Activated T-helper 1 cell treated with anti-CD3 and anti-CD28 coated beads, Interleukin-12 subunit alpha, Interleukin-12 subunit beta, Interleukin-2, Interleukin-4 antibody, amounts not matched to agents 30 ng/mL and 10 ng/mL and 1 ng/mL, durations not matched to agents 14 hours and 24 hours and 36 hours (primary cell): ENCODE measurements around the gene CCSER1. TPM values are rescaled to one million over a fixed set of nuclear protein-coding genes. Genes with fewer than 3 reads are reported as not detected.

Source experiments
- DNase-seq: peaks from one replicate; pipeline ENCODE4 v3.0.0; 2021; ENCODE audit warnings: low spot score
- H3K27ac Mint-ChIP-seq: one replicate; pipeline ENCODE4 v1.8.0; 2021; ENCODE audit warnings: mild to moderate bottlenecking, mixed read lengths
- H3K27me3 Mint-ChIP-seq: one replicate; pipeline ENCODE4 v1.8.0; 2022; ENCODE audit warnings: mild to moderate bottlenecking, moderate library complexity, mixed read lengths; ENCODE audit not compliant: insufficient read depth
- H3K36me3 Mint-ChIP-seq: one replicate; pipeline ENCODE4 v1.8.0; 2021; ENCODE audit warnings: low read depth, mixed read lengths
- H3K4me1 Mint-ChIP-seq: one replicate; pipeline ENCODE4 v1.8.0; 2021; ENCODE audit warnings: low read depth, mixed read lengths
- H3K4me3 Mint-ChIP-seq: one replicate; pipeline ENCODE4 v1.8.0; 2021; ENCODE audit warnings: mild to moderate bottlenecking, moderate library complexity, mixed read lengths
- H3K9me3 Mint-ChIP-seq: one replicate; pipeline ENCODE4 v1.8.0; 2021; ENCODE audit warnings: mixed read lengths
- intact Hi-C: fragments of 100-400 bp; cut with micrococcal nuclease; formaldehyde crosslinking; loops from one replicate; pipeline ENCODE4 v1.15.1; 2024
- total RNA-seq: library from RNA; stranded (reverse); gene quantifications from 2 replicates; pipeline ENCODE4 v1.2.3, GENCODE V29; 2022

Gene CCSER1
- not detected in 2 replicates for total RNA-seq

GRCh38 chr4:90127223-90127705, at the start of gene CCSER1:
Gene CCSER1 (plus strand): TSS chr4:90127394.
- Mint-ChIP-seq H3K9me3 (no peaks in the 10 kb centered on the region), H3K4me1 (peaks cover 20% of the 10 kb centered on the region), H3K27ac (no peak within 1 kb of the TSS), H3K27me3 (peaks cover 38% of the 10 kb centered on the region), H3K4me3 (peak within 1 kb of the TSS; percentile 61), H3K36me3 (peaks cover 1% of the 10 kb centered on the region)
- intact Hi-C loops: no loop called here
- no peak for DNase-seq

- intact Hi-C loops: no loop called here
- no peak for DNase-seq
- no peaks in the 10 kb centered on the region for H3K9me3 Mint-ChIP-seq
- no peaks in the 10 kb centered on the region for H3K36me3 Mint-ChIP-seq
- no peak overlapping the region for H3K4me3 Mint-ChIP-seq
- no peaks in the 10 kb centered on the region for H3K4me1 Mint-ChIP-seq
- no peak overlapping the region for H3K27ac Mint-ChIP-seq
- no peaks in the 10 kb centered on the region for H3K27me3 Mint-ChIP-seq
Measured at GRCh38 chr4:90078440-90078839, 48.8 kb upstream of the CCSER1 start.

GRCh38 chr4:90080116-90080515, 47.1 kb upstream of the CCSER1 start:
- Mint-ChIP-seq H3K9me3 (no peaks in the 10 kb centered on the region), H3K4me3 (no peak overlapping the region), H3K36me3 (no peaks in the 10 kb centered on the region), H3K4me1 (no peaks in the 10 kb centered on the region), H3K27me3 (no peaks in the 10 kb centered on the region), H3K27ac (no peak overlapping the region)
- intact Hi-C loops: no loop called here
- DNase-seq: no peak

GRCh38 chr4:90081432-90082144, 45.6 kb upstream of the CCSER1 start:
- intact Hi-C loops: no loop called here
- Mint-ChIP-seq H3K4me3 (no peak overlapping the region), H3K9me3 (no peaks in the 10 kb centered on the region), H3K4me1 (no peaks in the 10 kb centered on the region), H3K36me3 (no peaks in the 10 kb centered on the region), H3K27ac (no peak overlapping the region), H3K27me3 (no peaks in the 10 kb centered on the region)
- no peak for DNase-seq

DNA sequence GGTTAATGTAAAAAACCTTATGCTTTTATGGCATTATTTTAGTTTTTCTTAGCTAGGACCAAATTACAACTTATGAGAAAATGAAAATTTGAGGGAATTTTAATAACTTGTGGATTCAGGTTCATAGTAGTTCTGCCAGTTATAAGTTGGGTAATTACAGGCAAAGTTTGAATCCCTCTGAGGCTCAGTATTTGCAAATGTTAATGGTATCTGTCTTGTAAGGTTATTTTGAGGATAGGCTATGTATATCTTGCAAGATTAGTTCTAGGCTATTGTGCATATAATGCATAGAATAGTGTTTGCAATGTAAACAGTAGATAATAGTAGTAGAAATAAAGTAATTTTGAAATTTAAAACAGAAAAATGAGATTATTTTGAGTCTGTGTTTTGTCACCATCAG, 44.7 kb upstream of the CCSER1 start:
- Mint-ChIP-seq H3K36me3 (no peaks in the 10 kb centered on the region), H3K27ac (no peak overlapping the region), H3K27me3 (no peaks in the 10 kb centered on the region), H3K4me1 (no peaks in the 10 kb centered on the region), H3K9me3 (no peaks in the 10 kb centered on the region), H3K4me3 (no peak overlapping the region)
- no peak for DNase-seq
- intact Hi-C loops: no loop called here

- no peaks in the 10 kb centered on the region for H3K9me3 Mint-ChIP-seq
- H3K4me1 Mint-ChIP-seq: no peaks in the 10 kb centered on the region
- H3K27me3 Mint-ChIP-seq: no peaks in the 10 kb centered on the region
- no peak overlapping the region for H3K27ac Mint-ChIP-seq
- no peak overlapping the region for H3K4me3 Mint-ChIP-seq
- intact Hi-C loops: no loop called here
- H3K36me3 Mint-ChIP-seq: no peaks in the 10 kb centered on the region
- DNase-seq: no peak
Measured at GRCh38 chr4:90084277-90084966, 42.8 kb upstream of the CCSER1 start.

DNA sequence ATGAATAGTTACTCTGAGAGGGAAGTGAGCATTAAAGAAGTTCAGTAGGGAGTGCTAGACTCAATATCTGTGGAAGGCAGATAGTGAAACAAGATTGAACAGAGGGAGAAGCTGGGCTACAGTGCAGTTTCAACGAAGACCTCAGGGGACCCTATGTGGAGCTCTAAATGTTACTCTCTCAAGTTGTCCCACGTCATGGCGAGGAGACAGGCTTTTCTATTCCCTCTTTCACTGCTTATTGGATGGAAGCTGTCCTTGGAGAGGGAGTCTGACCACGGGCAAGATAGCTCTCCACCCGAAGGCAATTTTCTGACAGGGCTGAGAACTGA, 42.3 kb upstream of the CCSER1 start:
- intact Hi-C loops: no loop called here

GRCh38 chr4:90093526-90093925, 33.7 kb upstream of the CCSER1 start:
- Mint-ChIP-seq H3K36me3 (no peaks in the 10 kb centered on the region), H3K4me1 (no peaks in the 10 kb centered on the region), H3K27ac (no peak overlapping the region), H3K9me3 (no peaks in the 10 kb centered on the region), H3K27me3 (no peaks in the 10 kb centered on the region), H3K4me3 (no peak overlapping the region)
- DNase-seq: no peak
- intact Hi-C loops: no loop called here

More for the DNA sequence above, 42.3 kb upstream of the CCSER1 start:
- Mint-ChIP-seq H3K4me3 (no peak overlapping the region), H3K4me1 (no peaks in the 10 kb centered on the region), H3K36me3 (no peaks in the 10 kb centered on the region), H3K9me3 (no peaks in the 10 kb centered on the region), H3K27me3 (no peaks in the 10 kb centered on the region), H3K27ac (no peak overlapping the region)
- no peak for DNase-seq

DNA sequence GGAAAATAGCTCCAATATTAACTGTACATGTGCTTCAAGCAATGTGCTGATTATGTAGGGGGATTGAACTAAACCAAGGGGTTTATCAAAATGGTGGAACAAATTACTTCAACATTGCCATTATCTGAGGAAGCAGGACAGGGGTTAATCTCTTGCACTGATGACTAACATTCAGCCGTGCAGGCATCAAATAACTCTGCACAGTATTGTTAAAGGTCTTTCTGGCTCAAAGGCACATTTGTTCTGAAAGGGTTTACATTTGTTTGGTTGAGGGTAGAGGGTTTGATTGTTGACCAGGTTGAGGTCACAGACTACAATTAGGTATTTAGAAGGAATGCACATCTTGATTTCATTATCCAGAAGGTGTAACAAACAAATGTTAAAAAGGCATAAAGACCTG, 32.2 kb upstream of the CCSER1 start:
- Mint-ChIP-seq H3K4me3 (no peak overlapping the region), H3K27ac (no peak overlapping the region), H3K36me3 (no peaks in the 10 kb centered on the region), H3K4me1 (no peaks in the 10 kb centered on the region), H3K9me3 (no peaks in the 10 kb centered on the region), H3K27me3 (no peaks in the 10 kb centered on the region)
- DNase-seq: no peak
- intact Hi-C loops: no loop called here

- no peaks in the 10 kb centered on the region for H3K4me1 Mint-ChIP-seq
- no peak overlapping the region for H3K4me3 Mint-ChIP-seq
- H3K36me3 Mint-ChIP-seq: no peaks in the 10 kb centered on the region
- H3K27ac Mint-ChIP-seq: no peak overlapping the region
- DNase-seq: no peak
- intact Hi-C loops: no loop called here
- peaks cover 8% of the 10 kb centered on the region for H3K27me3 Mint-ChIP-seq
- H3K9me3 Mint-ChIP-seq: no peaks in the 10 kb centered on the region
Measured at GRCh38 chr4:90099812-90100211, 27.4 kb upstream of the CCSER1 start.

DNA sequence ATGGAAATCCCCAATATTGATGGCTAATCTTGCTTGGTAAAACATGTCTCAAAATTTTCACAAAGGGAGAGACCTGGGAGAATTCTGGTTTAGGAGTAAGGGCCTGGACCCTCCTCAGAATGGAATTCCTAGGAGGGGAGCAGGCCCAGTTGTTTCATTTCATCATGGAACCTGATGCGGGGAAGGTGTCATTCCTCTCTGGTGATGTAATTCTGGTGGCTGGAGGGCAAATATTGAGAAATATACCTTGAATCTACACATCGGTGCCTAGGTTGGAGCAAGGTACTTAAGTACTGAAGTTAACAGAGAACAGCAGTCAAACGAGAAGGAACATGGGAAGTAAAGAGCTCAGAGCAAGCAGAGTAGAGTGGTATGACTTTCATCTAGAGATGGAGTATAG, 23.2 kb upstream of the CCSER1 start:
- H3K27ac Mint-ChIP-seq: no peak overlapping the region
- no peak for DNase-seq
- no peak overlapping the region for H3K4me3 Mint-ChIP-seq
- intact Hi-C loops: no loop called here
- peaks cover 8% of the 10 kb centered on the region for H3K27me3 Mint-ChIP-seq
- H3K9me3 Mint-ChIP-seq: no peaks in the 10 kb centered on the region
- no peaks in the 10 kb centered on the region for H3K36me3 Mint-ChIP-seq
- no peaks in the 10 kb centered on the region for H3K4me1 Mint-ChIP-seq

DNA sequence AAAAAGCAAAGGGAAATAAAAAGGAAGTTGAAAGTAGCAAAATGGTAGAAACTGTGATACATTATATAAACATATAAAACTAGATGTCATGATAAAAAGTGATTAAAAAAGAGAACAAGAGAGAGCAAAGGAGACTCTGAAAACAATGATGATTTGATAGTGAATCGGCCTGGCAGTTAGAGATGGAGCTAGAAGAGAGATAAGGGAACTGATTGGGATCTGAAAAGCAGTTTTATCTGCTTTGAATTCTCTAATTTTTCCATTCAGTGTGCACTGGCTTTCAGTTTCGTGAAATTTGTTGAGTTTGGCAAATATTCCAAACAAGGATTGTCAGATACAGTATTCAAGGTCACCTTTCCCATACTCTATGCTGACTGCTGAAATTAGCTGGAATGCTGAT, 21.9 kb upstream of the CCSER1 start:
- Mint-ChIP-seq H3K36me3 (no peaks in the 10 kb centered on the region), H3K9me3 (no peaks in the 10 kb centered on the region), H3K4me3 (no peak overlapping the region), H3K27ac (no peak overlapping the region), H3K27me3 (peaks cover 8% of the 10 kb centered on the region), H3K4me1 (no peaks in the 10 kb centered on the region)
- DNase-seq: no peak
- intact Hi-C loops: no loop called here

DNA sequence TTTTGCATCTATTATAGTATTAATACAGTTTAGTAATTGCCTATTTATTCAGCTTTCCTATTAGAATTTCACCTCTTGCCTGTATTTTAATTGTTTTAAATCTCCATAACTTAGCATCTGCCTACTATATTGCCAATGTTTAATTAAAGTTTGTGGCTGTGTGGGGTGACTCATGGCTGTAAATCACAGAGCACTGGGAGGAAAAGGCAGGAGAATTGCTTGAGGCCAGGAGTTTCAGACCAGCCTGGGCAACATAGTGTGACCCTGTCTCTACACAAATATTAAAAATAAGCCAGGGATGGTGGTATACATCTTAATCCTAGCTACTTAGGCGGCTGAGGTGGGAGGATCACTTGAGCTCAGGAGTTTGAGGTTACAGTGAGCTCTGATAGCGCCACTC, 14.5 kb upstream of the CCSER1 start:
- Mint-ChIP-seq H3K9me3 (no peaks in the 10 kb centered on the region), H3K4me3 (no peak overlapping the region), H3K27me3 (no peaks in the 10 kb centered on the region), H3K4me1 (no peaks in the 10 kb centered on the region), H3K27ac (no peak overlapping the region), H3K36me3 (no peaks in the 10 kb centered on the region)
- intact Hi-C loops: no loop called here
- no peak for DNase-seq
